Panc1 (cell line): ENCODE results near the gene IL13RA1. TPM values are rescaled to one million over a fixed set of nuclear protein-coding genes. Genes with fewer than 3 reads are reported as not detected.

ENCODE experiments used
- ATAC-seq: fragments of 200-7000 bp; cut with Tn5 transposase; 2 replicates; pipeline ENCODE4 v1.9.1; 2020; ENCODE audit warnings: mild to moderate bottlenecking, moderate library complexity
- BruUV-seq: library from RNA; stranded (reverse); fragments of 400-500 nt; replicated peaks from 2 replicates; lab custom pipeline; 2021; lab: Mats Ljungman, UMichigan
- CTCF ChIA-PET: fragments of 300-600 bp; sonication (Branson Sonifier 250); formaldehyde crosslinking; loops from one replicate; lab custom pipeline; 2022; ENCODE audit warnings: antibody characterized with exemption; lab: Charles Lee
- POLR2A ChIA-PET: fragments of 300-600 bp; sonication (Branson Sonifier 250); formaldehyde crosslinking; loops from one replicate; lab custom pipeline; 2022; ENCODE audit warnings: antibody characterized with exemption; lab: Charles Lee
- DNase-seq: peaks from one replicate; pipeline ENCODE4 v3.0.0-alpha.2; 2010; ENCODE audit warnings: low read depth, low spot score
- H3K27ac ChIP-seq: 2 replicates; pipeline ENCODE4 v1.5.1; 2011; ENCODE audit warnings: mild to moderate bottlenecking, low read length, inconsistent platforms
- H3K27me3 ChIP-seq: fragments of 200-500 bp; sonication (Bioruptor generic); 2 replicates; pipeline ENCODE4 v1.6.0; 2014; ENCODE audit warnings: low read length, inconsistent platforms; ENCODE audit not compliant: control insufficient read depth, insufficient read depth
- H3K36me3 ChIP-seq: fragments of 200-500 bp; sonication (Bioruptor generic); 2 replicates; pipeline ENCODE4 v1.5.1; 2014; ENCODE audit warnings: inconsistent platforms, mild to moderate bottlenecking, low read length, moderate library complexity; ENCODE audit not compliant: control insufficient read depth, insufficient read depth
- H3K4me1 ChIP-seq: 2 replicates; pipeline ENCODE4 v1.5.1; 2011; ENCODE audit warnings: inconsistent platforms, mild to moderate bottlenecking, low read length, moderate library complexity; ENCODE audit not compliant: control insufficient read depth, insufficient read depth
- H3K4me3 ChIP-seq, 2 experiments: 2 replicates each; pipeline ENCODE4 v1.5.1; 2011 to 2012; ENCODE audit warnings: low read depth in 2 of 2, low read length in 2 of 2, mild to moderate bottlenecking in 2 of 2, inconsistent platforms in 1 of 2, moderate library complexity in 1 of 2
- H3K9me3 ChIP-seq: fragments of 200-500 bp; sonication (Bioruptor generic); 2 replicates; pipeline ENCODE4 v1.5.1; 2014; ENCODE audit warnings: low read depth, mild to moderate bottlenecking, inconsistent platforms, low read length, moderate library complexity; ENCODE audit not compliant: control insufficient read depth, insufficient read depth
- CTCF ChIP-seq: fragments of 450-650 bp; IDR thresholded peaks from 2 replicates; pipeline ENCODE4 v1.5.1; 2017; ENCODE audit warnings: mild to moderate bottlenecking
- POLR2AphosphoS5 ChIP-seq: IDR thresholded peaks from 2 replicates; pipeline ENCODE4 v1.6.1; 2012; ENCODE audit warnings: mild to moderate bottlenecking, low read depth, low read length, moderate library complexity
- REST ChIP-seq, 2 experiments: IDR thresholded peaks; 2 replicates each; pipeline ENCODE4 v1.6.1; 2011 to 2012; ENCODE audit warnings: low read depth in 2 of 2, control low read depth in 1 of 2, low read length in 1 of 2, mild to moderate bottlenecking in 1 of 2, moderate library complexity in 1 of 2; ENCODE audit not compliant: insufficient read depth in 1 of 2
- SIN3A ChIP-seq: IDR thresholded peaks from 2 replicates; pipeline ENCODE4 v1.6.1; 2012; ENCODE audit warnings: low read depth, mild to moderate bottlenecking, low read length, moderate library complexity, borderline replicate concordance; ENCODE audit not compliant: insufficient read depth
- TCF7L2 ChIP-seq: IDR thresholded peaks from 2 replicates; pipeline ENCODE4 v1.6.1; 2011; ENCODE audit warnings: mild to moderate bottlenecking, low read depth, low read length, inconsistent platforms
- in situ Hi-C: cut with HindIII; loops from 2 replicates; pipeline ENCODE4 v1.10.0; 2016; ENCODE audit warnings: low sequenced_read_pairs, low pct_unique_long_range_greater_than_20kb
- intact Hi-C: fragments of 100-400 bp; cut with micrococcal nuclease; formaldehyde crosslinking; loops from one replicate; pipeline ENCODE4 v1.10.0; 2022; ENCODE audit not compliant: unreplicated experiment
- total RNA-seq: library from RNA; stranded (reverse); gene quantifications from one replicate; pipeline ENCODE4 v1.2.1, GENCODE V29; 2021; ENCODE audit not compliant: unreplicated experiment

IL13RA1 gene
- total RNA-seq, 1 experiment from 2014 or later: 191 TPM

GRCh38 chrX:118763489-118763888 is 36.1 kb downstream of the IL13RA1 start:
- ATAC-seq (no peak), DNase-seq (no peak)
- no peak for TF ChIP-seq REST (IDR thresholded peaks at IDR 0.05; ENCODE audit: insufficient read depth in 1 of 2, low read depth in 2 of 2, low read length in 1 of 2)
- no peak for TF ChIP-seq TCF7L2
- no peak for TF ChIP-seq SIN3A
- TF ChIP-seq CTCF: no peak
- no peak for TF ChIP-seq POLR2AphosphoS5
- H3K4me3 ChIP-seq: no peak overlapping the region
- BruUV-seq: no TSS peak
- H3K36me3 ChIP-seq: peaks cover 27% of the 10 kb centered on the region
- intact Hi-C loops: no loop called here
- in situ Hi-C loops: no loop called here
- no peaks in the 10 kb centered on the region for H3K4me1 ChIP-seq
- H3K27ac ChIP-seq: no peak overlapping the region
- ChIA-PET CTCF (interaction anchor here (0.7 kb wide), 1 partner anchor 163 kb away, joined by 8 read pairs; no protein-coding TSS in a partner anchor), POLR2A (no interaction called here)
- no peaks in the 10 kb centered on the region for H3K9me3 ChIP-seq
- H3K27me3 ChIP-seq: no peaks in the 10 kb centered on the region

GRCh38 chrX:118764122-118764521 is 36.7 kb downstream of the IL13RA1 start:
- ChIA-PET POLR2A (no interaction called here), CTCF (no interaction called here)
- H3K27me3 ChIP-seq: no peaks in the 10 kb centered on the region
- ATAC-seq: no peak
- no peak overlapping the region for H3K4me3 ChIP-seq
- TF ChIP-seq CTCF (no peak), REST (IDR thresholded peaks at IDR 0.05; ENCODE audit: insufficient read depth in 1 of 2, low read depth in 2 of 2, low read length in 1 of 2) (no peak), SIN3A (no peak), POLR2AphosphoS5 (no peak), TCF7L2 (no peak)
- H3K4me1 ChIP-seq: no peaks in the 10 kb centered on the region
- no peak for DNase-seq
- in situ Hi-C loops (no loop called here), intact Hi-C loops (no loop called here)
- H3K9me3 ChIP-seq: no peaks in the 10 kb centered on the region
- no peak overlapping the region for H3K27ac ChIP-seq
- H3K36me3 ChIP-seq: peaks cover 23% of the 10 kb centered on the region
- BruUV-seq: no TSS peak
